ENCODE results near the gene FCER1G. TPM values are rescaled to one million over a fixed set of nuclear protein-coding genes. Genes with fewer than 3 reads are reported as not detected.

Gene FCER1G
- total RNA-seq, 1 donor from 2014 or later = not detected

GRCh38 chr1:161200421-161200991 lies 14.6 kb upstream of the FCER1G start:
- Mint-ChIP-seq H3K4me1 (peaks cover 73% of the 10 kb centered on the region), H3K27ac (peak overlapping the region; percentile 98), H3K9me3 (no peaks in the 10 kb centered on the region), H3K4me3 (peak overlapping the region; percentile 55), H3K27me3 (ENCODE audit: insufficient read depth, low read depth) (peaks cover 3% of the 10 kb centered on the region), H3K36me3 (peaks cover 10% of the 10 kb centered on the region)
- peaks cover 10% of the 10 kb centered on the region for H3K36me3 ChIP-seq
- H3K4me1 ChIP-seq = peaks cover 66% of the 10 kb centered on the region
- no peaks in the 10 kb centered on the region for H3K9me3 ChIP-seq (ENCODE audit: low read depth)
- H4K20me1 ChIP-seq (ENCODE audit: low read depth) = no peaks in the 10 kb centered on the region
- TF ChIP-seq CTCF (IDR thresholded peaks at IDR 0.05) (no peak), EZH2phosphoT487 (IDR thresholded peaks at IDR 0.05) (no peak), EZH2 (IDR thresholded peaks at IDR 0.05) (no peak)
- DNase-seq (ENCODE audit: low spot score) = peak; percentile 42
- H2AFZ ChIP-seq (replicated peaks) = peak overlapping the region; percentile 88
- peaks cover 46% of the 10 kb centered on the region for H3F3A ChIP-seq (ENCODE audit: low read depth)
- no peak overlapping the region for H3K9ac ChIP-seq
- peak overlapping the region; percentile 75 for H3K4me2 ChIP-seq
- peak overlapping the region; percentile 76 for H3K27ac ChIP-seq
- H3K79me2 ChIP-seq (ENCODE audit: low read depth) = peaks cover 29% of the 10 kb centered on the region
- H3K27me3 ChIP-seq = no peaks in the 10 kb centered on the region
- no peak overlapping the region for H3K4me3 ChIP-seq

- peaks cover 73% of the 10 kb centered on the region for H3K4me1 Mint-ChIP-seq
Observed at GRCh38 chr1:161200992-161201835, 13.9 kb upstream of the FCER1G start.

More at GRCh38 chr1:161200992-161201835, 13.9 kb upstream of the FCER1G start:
- Histone ChIP-seq H3K36me3 (peaks cover 10% of the 10 kb centered on the region), H3K4me2 (peak overlapping the region; percentile 75), H2AFZ (replicated peaks) (peak overlapping the region; percentile 88), H3K27me3 (no peaks in the 10 kb centered on the region), H3K27ac (peak overlapping the region; percentile 76), H3K9ac (peak overlapping the region; percentile 25), H3K9me3 (ENCODE audit: low read depth) (no peaks in the 10 kb centered on the region), H3K4me1 (peaks cover 65% of the 10 kb centered on the region), H3K4me3 (peak overlapping the region; percentile 75), H3F3A (ENCODE audit: low read depth) (peaks cover 46% of the 10 kb centered on the region), H4K20me1 (ENCODE audit: low read depth) (no peaks in the 10 kb centered on the region), H3K79me2 (ENCODE audit: low read depth) (peaks cover 29% of the 10 kb centered on the region)
- H3K36me3 Mint-ChIP-seq = peaks cover 13% of the 10 kb centered on the region
- H3K9me3 Mint-ChIP-seq = no peaks in the 10 kb centered on the region
- H3K4me3 Mint-ChIP-seq = peak overlapping the region; percentile 94
- H3K27ac Mint-ChIP-seq = peak overlapping the region; percentile 98
- no peak for DNase-seq (ENCODE audit: low spot score)
- H3K27me3 Mint-ChIP-seq (ENCODE audit: insufficient read depth, low read depth) = peaks cover under 1% of the 10 kb centered on the region
- no peak for TF ChIP-seq EZH2phosphoT487 (IDR thresholded peaks at IDR 0.05)
- no peak for TF ChIP-seq EZH2 (IDR thresholded peaks at IDR 0.05)
- TF ChIP-seq CTCF (IDR thresholded peaks at IDR 0.05) = no peak
